Stimulated activated CD8-positive, alpha-beta memory T cell treated with anti-CD3 and anti-CD28 coated beads, Interleukin-12 subunit alpha, Interleukin-12 subunit beta, amount 100 ng/mL, for 4 hours (primary cell): ENCODE results near the gene SHROOM3.
"Not testable (repeated sequence)": the region's sequence is repeated elsewhere in the genome, so short reads cannot be mapped to it uniquely, and the experiment has no call there.

Source experiments
- DNase-seq: peaks from one replicate; pipeline ENCODE4 v3.0.0-alpha.2; 2020; ENCODE audit warnings: low read depth

SHROOM3 gene

GRCh38 chr4:76445911-76446310, 10.9 kb downstream of the SHROOM3 start:
- no peak for DNase-seq

DNA sequence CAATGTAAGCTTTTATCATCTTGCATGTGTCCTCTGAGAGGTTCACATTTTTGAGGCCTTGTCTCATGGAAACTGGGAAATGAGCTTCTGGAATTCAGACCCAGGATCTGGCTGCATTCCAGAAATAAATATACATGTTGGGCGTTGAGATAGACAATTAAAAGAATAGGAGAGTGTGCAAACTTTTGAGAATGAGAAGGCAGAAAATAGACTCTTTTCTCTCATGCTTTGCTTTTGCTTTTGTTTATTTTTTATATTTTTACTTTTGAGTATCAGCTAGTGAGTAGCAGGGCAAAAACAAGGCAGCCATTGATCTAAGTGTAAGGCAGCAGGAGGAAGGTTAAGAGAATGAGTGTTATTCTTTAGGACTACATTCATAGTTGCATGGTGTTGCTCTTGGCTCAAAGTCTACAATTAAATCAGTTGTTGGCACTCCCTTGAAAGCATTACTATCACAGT, 12.4 kb downstream of the SHROOM3 start:
- DNase-seq, result no peak

DNA sequence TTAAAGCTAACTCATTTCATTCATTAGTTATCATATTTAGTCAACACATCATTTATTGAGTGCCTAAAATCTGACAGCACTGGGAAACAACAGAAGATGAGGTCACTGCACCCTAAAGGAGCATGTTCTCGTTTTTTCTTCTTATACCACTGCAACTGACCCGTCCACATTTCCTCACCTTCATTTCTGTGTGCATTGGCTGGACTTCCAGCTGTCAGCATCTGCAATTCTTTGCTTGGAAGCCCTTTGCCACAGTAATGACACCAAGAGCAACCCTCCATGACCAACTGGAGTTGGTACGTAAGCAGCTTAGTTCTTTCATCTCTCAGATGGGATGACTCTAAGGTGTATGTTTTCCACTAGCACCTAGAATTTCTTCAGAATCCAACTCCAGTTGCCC, 13.2 kb downstream of the SHROOM3 start:
- no peak for DNase-seq

- no peak for DNase-seq
Measured at GRCh38 chr4:76449362-76449767, 14.3 kb downstream of the SHROOM3 start.

DNA sequence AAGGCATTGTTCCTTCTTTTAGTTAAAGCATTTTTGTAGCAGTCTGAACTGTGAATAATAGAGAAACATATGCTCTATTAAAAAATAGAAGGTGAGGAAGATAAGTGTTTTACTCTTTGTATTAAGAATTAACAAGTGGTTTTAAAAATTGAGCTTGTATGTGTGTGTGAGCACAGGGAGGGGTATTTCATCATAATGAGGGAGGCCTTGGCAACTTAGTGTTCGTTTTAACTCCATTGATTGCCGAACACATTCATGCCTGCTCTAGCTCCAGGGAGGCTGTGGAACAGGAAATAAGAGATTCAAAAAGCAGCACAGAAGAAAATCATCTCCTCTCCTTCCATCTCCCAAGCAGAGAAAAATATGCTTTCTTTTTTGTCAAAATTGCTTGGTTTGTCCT, 14.8 kb downstream of the SHROOM3 start:
- no peak for DNase-seq

DNA sequence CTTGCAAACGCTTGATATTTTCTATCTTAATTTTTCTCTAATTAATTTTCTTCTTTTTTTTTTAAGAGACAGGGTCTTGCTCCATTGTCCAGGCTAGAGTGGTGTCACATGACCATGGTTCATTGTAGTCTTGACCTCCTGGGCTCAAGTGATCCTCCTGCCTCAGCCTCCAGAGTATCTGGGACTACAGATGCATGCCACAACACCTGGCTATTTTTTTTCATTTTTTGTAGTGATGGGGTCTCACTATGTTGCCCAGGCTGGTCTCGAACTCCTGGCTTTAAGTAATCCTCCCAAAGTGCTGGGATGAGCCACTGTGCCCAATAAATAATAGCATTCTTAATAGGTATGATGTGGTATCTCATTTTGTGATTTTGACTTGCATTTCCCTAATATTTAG, 18.2 kb downstream of the SHROOM3 start:
- no peak for DNase-seq

DNA sequence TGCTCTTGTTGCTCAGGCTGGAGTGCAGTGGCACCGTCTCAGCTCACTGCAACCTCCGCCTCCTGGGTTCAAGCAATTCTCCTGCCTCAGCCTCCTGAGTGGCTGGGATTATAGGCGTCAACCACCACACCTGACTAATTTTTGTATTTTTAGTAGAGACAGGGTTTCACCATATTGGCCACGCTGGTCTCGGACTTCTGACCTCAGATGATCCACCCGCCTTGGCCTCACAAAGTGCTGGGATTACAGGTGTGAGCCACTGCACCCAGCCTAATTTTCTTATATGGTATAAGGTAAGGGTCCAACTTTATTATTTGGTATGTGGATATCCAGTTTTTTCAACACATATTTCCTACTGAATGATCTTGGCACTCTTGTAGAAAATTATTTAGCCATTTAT, 19.0 kb downstream of the SHROOM3 start:
- not testable (repeated sequence) for DNase-seq

DNA sequence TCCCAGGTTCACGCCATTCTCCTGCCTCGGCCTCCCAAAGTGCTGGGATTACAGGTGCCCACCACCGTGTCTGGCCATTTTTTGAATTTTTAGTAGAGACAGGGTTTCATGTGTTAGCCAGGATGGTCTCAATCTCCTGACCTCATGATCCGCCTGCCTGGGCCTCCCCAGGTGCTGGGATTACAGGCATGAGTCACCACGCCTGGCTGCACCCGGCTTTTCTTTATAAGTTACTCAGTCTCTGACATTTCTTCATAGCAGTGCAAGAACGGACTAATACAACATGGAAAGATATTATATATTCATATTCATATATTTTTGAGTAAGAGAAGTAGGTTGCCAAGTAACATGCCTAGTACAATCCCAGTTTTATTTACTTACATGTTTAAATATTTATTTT, 22.9 kb downstream of the SHROOM3 start:
- DNase-seq, result no peak

DNA sequence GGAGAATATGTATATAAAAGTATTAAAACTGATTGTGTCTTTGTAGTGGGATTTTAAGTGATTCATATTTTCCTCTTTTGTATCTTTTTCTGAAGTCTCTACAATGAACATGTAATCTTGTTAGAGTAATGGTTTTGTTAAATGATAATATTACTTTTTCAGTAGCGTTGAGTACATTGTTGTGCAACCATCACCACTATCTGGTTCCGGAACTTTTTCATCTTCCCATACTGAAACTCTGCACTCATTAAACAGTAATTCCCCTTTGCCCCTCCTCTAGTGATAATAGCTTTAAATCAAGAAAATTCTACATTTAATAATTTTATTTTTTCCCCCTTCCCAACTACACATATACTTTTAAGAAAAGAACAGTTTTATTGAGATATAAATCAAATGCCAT, 23.3 kb downstream of the SHROOM3 start:
- DNase-seq, result no peak

- no peak for DNase-seq
Measured at GRCh38 chr4:76458825-76459224, 23.8 kb downstream of the SHROOM3 start.

GRCh38 chr4:76459291-76459723, 24.3 kb downstream of the SHROOM3 start:
- DNase-seq, result no peak

- no peak for DNase-seq
Measured at GRCh38 chr4:76463568-76463967, 28.5 kb downstream of the SHROOM3 start.

DNA sequence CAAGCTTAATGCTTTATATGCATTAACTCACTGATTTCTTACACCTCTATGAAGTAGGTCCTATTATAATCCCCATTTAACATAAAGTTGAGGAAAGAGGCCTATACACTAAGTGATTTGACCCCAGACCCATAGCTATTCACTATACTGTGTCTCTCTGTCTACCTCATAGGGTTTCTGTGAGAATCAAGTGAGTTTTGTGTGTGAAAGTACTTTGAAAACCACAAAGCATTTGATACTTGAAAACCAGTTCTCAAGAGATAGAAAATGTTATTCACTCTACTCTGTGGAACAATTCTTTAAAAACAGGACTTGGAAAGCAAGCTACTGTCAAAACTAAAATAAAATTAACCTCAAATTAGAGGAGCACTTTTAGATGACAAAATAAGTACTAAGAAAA, 35.0 kb downstream of the SHROOM3 start:
- DNase-seq, result no peak

DNA sequence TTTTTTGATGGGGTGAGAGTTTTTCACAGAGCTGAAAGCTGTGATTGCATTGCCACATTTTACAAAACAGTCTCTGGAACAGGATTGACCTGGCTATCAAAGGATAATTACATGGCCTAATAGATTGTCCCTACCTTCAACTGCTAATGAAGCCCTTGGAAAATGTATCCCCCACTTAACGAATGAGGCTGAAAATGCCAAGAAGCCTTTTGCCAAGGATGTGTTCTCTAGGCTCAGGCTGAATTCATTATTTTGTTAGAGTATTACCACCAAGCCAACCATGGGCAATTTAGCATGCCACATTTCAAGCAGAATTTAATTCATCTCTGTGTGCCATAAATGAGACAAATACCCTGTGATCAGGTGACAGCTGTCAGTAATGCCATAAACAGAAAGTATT, 35.5 kb downstream of the SHROOM3 start:
- no peak for DNase-seq

- DNase-seq, result no peak
Measured at GRCh38 chr4:76476571-76476970, 41.5 kb downstream of the SHROOM3 start.

DNA sequence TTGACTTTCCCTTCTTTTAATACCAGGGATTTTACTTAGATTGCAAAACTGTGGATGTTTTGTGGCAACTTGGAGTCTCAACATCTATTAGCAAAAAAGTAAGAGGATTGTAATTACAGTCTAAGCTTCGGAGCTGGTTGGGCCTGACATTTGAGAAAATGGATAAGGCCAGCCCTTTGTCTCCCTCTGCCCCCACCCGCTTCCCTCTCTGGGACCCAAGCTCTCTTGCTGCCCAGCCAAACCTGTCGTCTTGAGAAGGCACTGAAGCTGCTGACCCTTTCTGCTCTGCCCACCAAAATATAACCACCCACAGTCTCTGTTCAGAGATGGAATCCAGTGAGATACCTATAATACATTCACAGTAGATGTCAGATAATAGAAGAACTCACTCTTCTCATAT, 49.6 kb downstream of the SHROOM3 start:
- DNase-seq, result no peak

DNA sequence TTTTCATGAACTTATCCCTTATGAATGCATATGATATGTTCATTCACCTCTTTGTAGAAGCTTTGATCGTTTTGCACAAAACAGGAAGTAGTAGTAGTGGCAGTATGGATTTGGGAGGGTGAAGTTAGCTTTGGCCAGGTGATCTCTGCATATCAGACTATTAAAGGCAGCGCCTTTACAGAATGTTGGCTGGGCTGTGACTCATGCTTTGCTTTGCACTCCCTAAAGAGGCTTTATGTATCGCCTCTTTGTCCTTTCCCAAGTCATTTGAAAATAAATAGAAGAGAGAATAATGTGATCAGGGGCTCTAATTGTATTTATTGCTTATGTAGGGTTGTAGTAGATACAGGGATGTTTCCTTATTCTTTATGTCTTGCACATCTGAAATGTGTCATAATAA, 50.4 kb downstream of the SHROOM3 start:
- no peak for DNase-seq

DNA sequence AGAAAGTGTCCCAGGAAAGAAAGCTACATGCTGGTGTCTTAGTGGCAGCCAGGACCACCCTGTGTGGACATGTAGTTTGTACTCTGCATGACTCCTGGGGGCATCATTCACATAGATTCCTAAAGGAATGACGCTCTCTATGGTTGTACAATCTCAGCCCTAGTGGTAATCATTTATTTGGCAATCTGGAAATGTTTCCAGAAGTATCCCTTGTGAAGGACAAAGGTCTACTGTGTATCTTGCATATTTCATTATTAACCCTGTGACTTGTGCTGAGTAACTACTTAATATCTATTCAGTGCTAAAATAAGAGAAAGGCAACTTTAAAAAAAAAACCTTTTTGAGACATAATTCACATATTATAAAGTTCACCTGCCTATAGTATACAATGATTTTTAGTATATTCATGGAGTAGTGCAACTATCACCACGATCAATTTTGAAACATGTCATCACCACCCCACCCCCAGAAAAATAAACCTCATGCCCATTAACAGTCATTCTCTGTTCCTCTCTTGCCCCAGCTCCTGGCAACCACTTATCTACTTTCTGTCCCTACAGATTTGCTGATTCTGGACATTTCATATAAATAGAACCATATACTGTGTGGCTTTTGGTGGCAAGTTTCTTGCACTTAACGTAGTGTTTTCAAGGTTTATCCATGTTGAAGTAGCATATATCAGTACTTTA, 51.7 kb downstream of the SHROOM3 start:
- DNase-seq, result no peak

- no peak for DNase-seq
Measured at GRCh38 chr4:76487621-76488020, 52.6 kb downstream of the SHROOM3 start.

DNA sequence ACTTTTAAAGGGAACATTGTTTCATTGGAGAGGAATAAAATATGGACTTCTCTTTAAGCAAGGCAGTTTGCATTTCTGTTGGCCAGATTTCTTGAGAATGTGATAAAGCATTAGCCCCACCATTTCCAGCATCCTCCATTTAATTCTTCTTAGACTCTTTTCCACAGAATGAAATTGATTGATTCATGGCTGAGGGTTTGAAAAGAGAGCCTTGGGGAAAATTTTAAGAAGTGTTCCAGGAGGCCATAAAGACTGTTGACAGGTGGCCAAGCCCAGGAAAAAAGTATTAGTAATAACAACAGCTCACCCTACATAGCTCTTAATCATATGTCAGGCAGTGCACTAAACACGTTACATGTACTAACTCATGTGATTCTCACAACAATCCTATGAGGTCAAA, 53.4 kb downstream of the SHROOM3 start:
- no peak for DNase-seq

DNA sequence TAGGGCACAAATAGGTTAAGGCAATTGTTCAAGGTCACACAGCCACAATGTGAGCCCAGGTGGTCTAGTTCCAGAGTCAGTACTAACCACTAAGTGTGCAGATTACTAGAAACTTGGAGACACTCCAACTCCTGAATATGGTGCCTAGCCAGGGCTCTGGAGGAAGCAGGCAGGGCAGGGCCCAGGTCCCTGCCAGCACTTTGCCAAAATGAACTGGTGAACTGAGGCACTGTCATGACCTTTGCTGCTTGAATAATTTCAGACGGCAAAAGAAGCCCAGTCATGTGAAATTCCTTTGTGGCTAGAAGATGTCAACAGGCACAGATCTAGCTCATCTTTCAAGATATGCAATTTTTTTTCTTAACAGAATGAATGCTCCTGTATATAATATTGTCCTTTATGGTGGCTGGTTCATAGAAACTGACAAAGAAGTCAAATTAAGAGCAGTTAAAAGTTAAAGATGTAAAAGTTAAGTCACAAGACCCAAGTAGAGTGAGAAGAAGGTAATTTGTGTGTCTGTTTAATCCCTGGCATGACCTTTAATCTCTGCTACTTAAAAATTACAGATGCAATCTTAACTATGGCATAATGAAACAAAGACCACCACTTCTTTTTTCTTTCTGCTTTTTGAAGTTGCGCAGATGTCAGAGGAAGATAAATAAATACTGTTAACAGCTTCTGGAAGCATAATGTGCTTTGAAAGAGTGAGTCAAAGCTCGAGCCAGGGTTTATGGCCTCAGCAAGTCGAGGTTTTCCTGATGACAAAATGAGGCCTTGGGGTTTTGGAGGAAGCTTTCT, 54.1 kb downstream of the SHROOM3 start:
- DNase-seq, result no peak

DNA sequence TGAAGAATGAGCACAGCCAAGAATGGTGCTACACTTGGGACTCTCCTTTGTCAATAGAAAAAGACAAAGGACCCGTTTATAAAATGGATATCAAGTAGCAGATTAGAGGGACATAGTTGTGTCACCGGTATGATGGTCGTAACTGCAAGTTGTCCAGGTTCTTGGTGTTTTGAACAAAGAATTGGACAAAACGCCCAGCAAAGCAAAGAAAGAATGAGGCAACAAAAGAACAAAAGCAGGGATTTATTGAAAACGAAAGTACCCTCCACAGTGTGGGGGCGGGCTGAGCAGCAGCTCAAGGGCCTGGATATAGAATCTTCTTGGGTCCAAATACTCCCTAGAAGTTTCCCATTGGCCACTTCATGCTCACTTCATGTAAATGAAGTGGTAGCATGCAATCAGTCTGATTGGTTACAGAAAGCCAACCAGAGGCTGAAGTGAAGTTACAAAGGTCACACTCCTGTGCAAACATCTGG, 54.7 kb downstream of the SHROOM3 start:
- DNase-seq, result no peak

GRCh38 chr4:76492055-76492454, 57.0 kb downstream of the SHROOM3 start:
- no peak for DNase-seq
